Measurements from ENCODE around the gene TLR3. TPM values are rescaled to one million over a fixed set of nuclear protein-coding genes. Genes with fewer than 3 reads are reported as not detected.

Gene TLR3
- total RNA-seq, 1 experiment from 2014 or later, result 0.57 TPM

DNA sequence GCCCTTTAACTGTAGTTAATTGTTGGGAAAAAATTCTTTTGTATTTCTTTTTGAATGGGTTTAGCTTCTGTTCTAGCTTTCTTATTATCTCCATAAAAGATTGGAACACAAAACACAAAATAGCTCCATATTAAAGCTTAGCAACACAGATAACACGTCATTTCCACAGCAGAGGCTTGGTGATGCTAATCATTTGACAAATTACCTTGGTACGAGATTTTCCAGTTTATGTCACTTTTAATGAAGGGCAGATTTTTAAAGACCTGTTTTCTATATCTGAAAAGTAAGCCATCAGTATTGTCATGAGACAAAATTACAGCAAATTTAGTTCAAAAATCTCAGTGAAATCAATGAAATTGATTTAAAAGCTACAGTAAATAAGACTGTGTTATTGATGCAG is 63.0 kb downstream of the TLR3 start:
- no peak for DNase-seq
- CTCF ChIA-PET, result interaction anchor here (1.4 kb wide), 1 partner anchor 64 kb away, joined by 12 read pairs; the partner anchor contains the start of gene TLR3
- Histone ChIP-seq H3K4me1 (peaks cover 21% of the 10 kb centered on the region), H3K9me3 (no peaks in the 10 kb centered on the region), H3K27me3 (replicated peaks; ENCODE audit: control insufficient read depth, insufficient read depth, low read length) (no peaks in the 10 kb centered on the region), H3K36me3 (ENCODE audit: control insufficient read depth, insufficient read depth, low read length) (no peaks in the 10 kb centered on the region), H3K4me3 (ENCODE audit: low read depth, low read length) (no peak overlapping the region)
- intact Hi-C loops (cut with micrococcal nuclease; ENCODE audit: unreplicated experiment), result loop anchor here (2.0 kb wide), 1 partner anchor 27 kb away; the partner anchor contains the start of gene FAM149A
- no peaks in the 10 kb centered on the region for H3K9me3 Mint-ChIP-seq (ENCODE audit: unreplicated experiment)
- no peaks in the 10 kb centered on the region for H3K27me3 Mint-ChIP-seq (ENCODE audit: insufficient read depth, unreplicated experiment)
- BruUV-seq (replicated peaks), result no TSS peak
- H3K36me3 Mint-ChIP-seq (ENCODE audit: insufficient read depth, unreplicated experiment), result no peaks in the 10 kb centered on the region
- TF ChIP-seq, protein P1, sequence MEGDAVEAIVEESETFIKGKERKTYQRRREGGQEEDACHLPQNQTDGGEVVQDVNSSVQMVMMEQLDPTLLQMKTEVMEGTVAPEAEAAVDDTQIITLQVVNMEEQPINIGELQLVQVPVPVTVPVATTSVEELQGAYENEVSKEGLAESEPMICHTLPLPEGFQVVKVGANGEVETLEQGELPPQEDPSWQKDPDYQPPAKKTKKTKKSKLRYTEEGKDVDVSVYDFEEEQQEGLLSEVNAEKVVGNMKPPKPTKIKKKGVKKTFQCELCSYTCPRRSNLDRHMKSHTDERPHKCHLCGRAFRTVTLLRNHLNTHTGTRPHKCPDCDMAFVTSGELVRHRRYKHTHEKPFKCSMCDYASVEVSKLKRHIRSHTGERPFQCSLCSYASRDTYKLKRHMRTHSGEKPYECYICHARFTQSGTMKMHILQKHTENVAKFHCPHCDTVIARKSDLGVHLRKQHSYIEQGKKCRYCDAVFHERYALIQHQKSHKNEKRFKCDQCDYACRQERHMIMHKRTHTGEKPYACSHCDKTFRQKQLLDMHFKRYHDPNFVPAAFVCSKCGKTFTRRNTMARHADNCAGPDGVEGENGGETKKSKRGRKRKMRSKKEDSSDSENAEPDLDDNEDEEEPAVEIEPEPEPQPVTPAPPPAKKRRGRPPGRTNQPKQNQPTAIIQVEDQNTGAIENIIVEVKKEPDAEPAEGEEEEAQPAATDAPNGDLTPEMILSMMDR (IDR thresholded peaks at IDR 0.05; ENCODE audit: insufficient read depth in 1 of 2, low read depth in 1 of 2, low read length in 1 of 2, severe bottlenecking in 1 of 2, unreplicated experiment in 1 of 2), result no peak
- H3K27ac Mint-ChIP-seq (ENCODE audit: unreplicated experiment), result peak overlapping the region; percentile 62
- POLR2A ChIA-PET, result no interaction called here
- peaks cover 12% of the 10 kb centered on the region for H3K4me1 Mint-ChIP-seq (ENCODE audit: low read depth, unreplicated experiment)
- peak overlapping the region; percentile 62 for H3K4me3 Mint-ChIP-seq (ENCODE audit: unreplicated experiment)

- Histone ChIP-seq H3K27me3 (replicated peaks; ENCODE audit: control insufficient read depth, insufficient read depth, low read length) (no peaks in the 10 kb centered on the region), H3K4me3 (ENCODE audit: low read depth, low read length) (no peak overlapping the region), H3K9me3 (no peaks in the 10 kb centered on the region), H3K36me3 (ENCODE audit: control insufficient read depth, insufficient read depth, low read length) (no peaks in the 10 kb centered on the region), H3K4me1 (peaks cover 21% of the 10 kb centered on the region)
- H3K27ac Mint-ChIP-seq (ENCODE audit: unreplicated experiment), result peak overlapping the region; percentile 62
- H3K36me3 Mint-ChIP-seq (ENCODE audit: insufficient read depth, unreplicated experiment), result no peaks in the 10 kb centered on the region
- intact Hi-C loops (cut with micrococcal nuclease; ENCODE audit: unreplicated experiment), result loop anchor here (1.0 to 2.0 kb wide), 2 partner anchors 28 to 64 kb away; partner anchors contain the start of gene FAM149A
- peaks cover 12% of the 10 kb centered on the region for H3K4me1 Mint-ChIP-seq (ENCODE audit: low read depth, unreplicated experiment)
- H3K4me3 Mint-ChIP-seq (ENCODE audit: unreplicated experiment), result peak overlapping the region; percentile 62
- CTCF ChIA-PET, result interaction anchor here (0.9 to 1.4 kb wide), 4 partner anchors 27 to 94 kb away, joined by 3 to 12 read pairs (median 4); partner anchors contain the start of gene TLR3
- no peaks in the 10 kb centered on the region for H3K9me3 Mint-ChIP-seq (ENCODE audit: unreplicated experiment)
- peak; percentile 68 to 72 for DNase-seq
- TF ChIP-seq, protein P1 (IDR thresholded peaks at IDR 0.05; ENCODE audit: insufficient read depth in 1 of 2, low read depth in 1 of 2, low read length in 1 of 2, severe bottlenecking in 1 of 2, unreplicated experiment in 1 of 2), result peak; percentile 31 to 61
- POLR2A ChIA-PET, result no interaction called here
- BruUV-seq (replicated peaks), result no TSS peak
- no peaks in the 10 kb centered on the region for H3K27me3 Mint-ChIP-seq (ENCODE audit: insufficient read depth, unreplicated experiment)
Observed at GRCh38 chr4:186132577-186133242, 63.8 kb downstream of the TLR3 start.

GRCh38 chr4:186134257-186134656 is 65.3 kb downstream of the TLR3 start:
- intact Hi-C loops (cut with micrococcal nuclease; ENCODE audit: unreplicated experiment), result no loop called here

More at GRCh38 chr4:186134257-186134656, 65.3 kb downstream of the TLR3 start:
- TF ChIP-seq, protein P1 (IDR thresholded peaks at IDR 0.05; ENCODE audit: insufficient read depth in 1 of 2, low read depth in 1 of 2, low read length in 1 of 2, severe bottlenecking in 1 of 2, unreplicated experiment in 1 of 2), result no peak
- CTCF ChIA-PET, result interaction anchor here (1.2 to 1.3 kb wide), 2 partner anchors 8 to 66 kb away, joined by 4 read pairs; no protein-coding TSS in a partner anchor
- Mint-ChIP-seq H3K27ac (ENCODE audit: unreplicated experiment) (no peak overlapping the region), H3K9me3 (ENCODE audit: unreplicated experiment) (no peaks in the 10 kb centered on the region), H3K27me3 (ENCODE audit: insufficient read depth, unreplicated experiment) (no peaks in the 10 kb centered on the region), H3K4me1 (ENCODE audit: low read depth, unreplicated experiment) (peaks cover 12% of the 10 kb centered on the region), H3K36me3 (ENCODE audit: insufficient read depth, unreplicated experiment) (no peaks in the 10 kb centered on the region), H3K4me3 (ENCODE audit: unreplicated experiment) (no peak overlapping the region)
- H3K9me3 ChIP-seq, result no peaks in the 10 kb centered on the region
- H3K36me3 ChIP-seq (ENCODE audit: control insufficient read depth, insufficient read depth, low read length), result no peaks in the 10 kb centered on the region
- POLR2A ChIA-PET, result no interaction called here
- no peak for DNase-seq
- BruUV-seq (replicated peaks), result no TSS peak
- H3K4me3 ChIP-seq (ENCODE audit: low read depth, low read length), result no peak overlapping the region
- H3K4me1 ChIP-seq, result peaks cover 21% of the 10 kb centered on the region
- H3K27me3 ChIP-seq (replicated peaks; ENCODE audit: control insufficient read depth, insufficient read depth, low read length), result no peaks in the 10 kb centered on the region

Data from Caco-2 (cell line).